LNCAP (cell line): ENCODE results near the gene RSPO1.

Source experiments
- CTCF ChIP-seq: fragments of 450-650 bp; IDR thresholded peaks from 2 replicates; pipeline ENCODE4 v1.5.1; 2017; ENCODE audit warnings: mild to moderate bottlenecking

The RSPO1 gene

DNA sequence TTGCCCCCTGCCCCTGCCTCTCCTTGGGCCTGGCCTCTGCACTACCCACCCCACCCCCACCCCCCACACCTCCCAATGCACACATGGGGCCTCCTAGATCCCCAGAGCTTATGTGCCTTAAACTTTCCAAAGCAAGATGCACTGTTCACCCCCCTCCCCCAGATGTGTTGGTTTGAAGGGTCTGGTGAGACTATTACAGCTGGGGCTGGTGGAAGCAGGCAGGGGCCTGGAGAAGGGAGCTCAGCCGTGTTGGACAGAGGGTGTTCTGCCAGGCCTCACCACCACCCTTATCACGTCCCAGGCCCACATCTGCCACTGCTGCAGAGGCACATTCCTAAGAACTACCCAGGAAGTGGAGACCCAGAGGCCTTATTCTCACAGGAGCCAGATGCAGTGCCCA lies 18.3 kb upstream of the RSPO1 start:
- TF ChIP-seq CTCF = no peak

GRCh38 chr1:37651803-37652202 lies 17.1 kb upstream of the RSPO1 start:
- no peak for TF ChIP-seq CTCF

GRCh38 chr1:37650721-37651120 lies 16.0 kb upstream of the RSPO1 start:
- no peak for TF ChIP-seq CTCF

DNA sequence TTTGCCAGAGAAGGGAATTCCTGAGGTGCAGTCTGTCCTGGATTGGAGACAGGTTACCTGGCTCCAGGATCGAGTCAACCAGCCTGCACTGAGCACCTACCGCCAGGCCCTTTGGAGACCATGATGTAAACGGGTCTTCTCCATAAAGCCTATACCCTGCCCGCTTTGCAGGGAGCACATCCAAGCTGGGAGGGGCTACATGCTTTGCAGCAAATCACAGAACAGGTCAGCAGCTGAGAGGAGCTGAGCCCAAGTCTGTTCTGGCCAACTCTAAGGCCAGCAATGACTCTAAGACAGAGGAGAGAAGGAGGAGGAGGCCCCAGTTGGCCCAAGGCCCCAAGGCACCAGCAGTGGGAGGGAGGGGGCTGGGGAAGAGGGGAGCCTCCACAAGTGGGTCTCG lies 15.5 kb upstream of the RSPO1 start:
- no peak for TF ChIP-seq CTCF

DNA sequence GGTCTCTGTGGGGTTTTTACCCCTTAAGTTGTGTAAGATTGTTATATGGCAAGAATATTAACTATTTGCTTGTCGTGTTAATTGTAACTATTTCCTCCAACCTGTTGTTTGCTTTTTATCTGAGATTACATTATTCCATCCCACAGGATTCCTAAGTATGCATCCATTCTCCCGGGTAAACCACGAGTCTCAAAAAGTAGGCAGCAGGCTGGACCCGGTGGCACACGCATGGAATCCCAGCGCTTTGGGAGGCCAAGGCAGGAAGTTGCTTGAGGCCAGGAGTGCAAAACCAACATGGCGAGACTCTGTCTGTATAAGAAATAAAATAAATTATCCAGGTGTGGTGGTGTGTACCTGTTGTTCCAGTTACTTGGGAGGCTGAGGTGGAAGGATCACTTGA lies 12.6 kb upstream of the RSPO1 start:
- TF ChIP-seq CTCF = no peak

DNA sequence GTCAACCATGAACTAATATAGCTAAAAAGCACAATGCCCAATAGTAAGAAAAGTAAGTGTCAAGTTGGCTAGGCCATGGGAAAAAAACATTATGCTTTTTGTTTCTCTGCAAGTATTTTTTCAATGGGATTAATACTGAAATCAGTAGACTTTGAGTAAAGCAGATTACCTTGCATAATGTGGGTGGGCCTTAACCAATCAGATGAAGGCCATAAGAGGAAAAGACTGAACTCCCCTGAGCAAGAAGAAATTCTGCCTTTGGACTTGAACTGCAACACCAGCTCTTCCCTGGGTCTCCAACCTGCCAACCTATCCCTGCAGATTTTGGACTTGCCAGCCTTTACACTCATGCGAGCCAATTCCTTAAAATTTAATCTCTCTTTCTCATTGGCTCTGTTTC lies 6.4 kb upstream of the RSPO1 start:
- TF ChIP-seq CTCF = no peak

GRCh38 chr1:37636435-37636834 lies 1.7 kb upstream of the RSPO1 start:
- TF ChIP-seq CTCF = no peak
